K562 (cell line): ENCODE results near the gene CTSW. TPM values are rescaled to one million over a fixed set of nuclear protein-coding genes. Genes with fewer than 3 reads are reported as not detected.

Experiments
- AFF4 ChIP-seq: sonication (generic); formaldehyde crosslinking; IDR thresholded peaks from 2 replicates; pipeline ENCODE4 v1.8.0; 2023; ENCODE audit warnings: mild to moderate bottlenecking, missing genetic modification reagents
- CCAR2 ChIP-seq: fragments of 200-400 bp; formaldehyde crosslinking; IDR thresholded peaks from 2 replicates; pipeline ENCODE4 v1.6.1; 2017; ENCODE audit warnings: mild to moderate bottlenecking, low read depth, low read length
- CTBP1 ChIP-seq: fragments of 450-650 bp; IDR thresholded peaks from 2 replicates; pipeline ENCODE4 v1.6.1; 2016; ENCODE audit warnings: borderline replicate concordance
- MNT ChIP-seq, 2 experiments: fragments of 450-650 bp; conservative IDR thresholded peaks; 2 replicates each; pipeline ENCODE4 v1.6.1; 2017; ENCODE audit warnings: mild to moderate bottlenecking in 2 of 2, moderate library complexity in 2 of 2
- PHF8 ChIP-seq: fragments of 200-600 bp; sonication (generic); IDR thresholded peaks from 2 replicates; pipeline ENCODE4 v1.6.1; 2012; ENCODE audit warnings: mixed run types, mild to moderate bottlenecking, inconsistent platforms, low read length, moderate library complexity, borderline replicate concordance
- POLR2H ChIP-seq: IDR thresholded peaks from 2 replicates; pipeline ENCODE4 v1.6.1; 2016; ENCODE audit warnings: missing genetic modification characterization, low read depth, mild to moderate bottlenecking, control low read depth, missing compliant biosample characterization, moderate library complexity
- SMARCE1 ChIP-seq: fragments of 450-650 bp; IDR thresholded peaks from 2 replicates; pipeline ENCODE4 v1.7.1; 2016; ENCODE audit warnings: mild to moderate bottlenecking
- SNAPC5 ChIP-seq: fragments of 250-450 bp; sonication (Bioruptor Pico); IDR thresholded peaks from 2 replicates; pipeline ENCODE4 v1.8.0; 2021; ENCODE audit warnings: moderate library complexity, mild to moderate bottlenecking, inconsistent platforms
- TEAD4 ChIP-seq, 2 experiments: sonication (generic) in 1 of 2; formaldehyde crosslinking in 1 of 2; IDR thresholded peaks; 2 replicates each; pipeline versions ENCODE4 v1.6.1 to v1.8.0; 2012 to 2022; ENCODE audit warnings: borderline replicate concordance in 1 of 2, inconsistent platforms in 1 of 2, low read length in 1 of 2, mild to moderate bottlenecking in 1 of 2, missing genetic modification reagents in 1 of 2
- THAP7 ChIP-seq: fragments of 250-450 bp; sonication (Bioruptor Pico); IDR thresholded peaks from 2 replicates; pipeline ENCODE4 v1.5.0; 2021
- TSC22D4 ChIP-seq: fragments of 450-650 bp; IDR thresholded peaks from 2 replicates; pipeline ENCODE4 v1.6.1; 2016; ENCODE audit warnings: missing genetic modification characterization, missing biosample characterization, control low read depth
- ZFP91 ChIP-seq: sonication (generic); formaldehyde crosslinking; IDR thresholded peaks from 2 replicates; pipeline ENCODE4 v1.8.0; 2022; ENCODE audit warnings: mild to moderate bottlenecking, missing genetic modification reagents
- ZFX ChIP-seq: sonication (generic); formaldehyde crosslinking; IDR thresholded peaks from 2 replicates; pipeline ENCODE4 v1.8.0; 2022; ENCODE audit warnings: mild to moderate bottlenecking, missing genetic modification reagents, moderate library complexity
- ZNF12 ChIP-seq: sonication (generic); formaldehyde crosslinking; IDR thresholded peaks from 2 replicates; pipeline ENCODE4 v1.4.0; 2020; ENCODE audit warnings: mild to moderate bottlenecking, missing genetic modification reagents
- ZNF740 ChIP-seq, 3 experiments: fragments of 200-800 bp in 1 of 3; sonication (Bioruptor generic) in 1 of 3; sonication (generic) in 1 of 3; formaldehyde crosslinking in 1 of 3; IDR thresholded peaks; 2 replicates each; pipeline versions ENCODE4 v1.6.1 to v1.8.0; 2016 to 2022; ENCODE audit warnings: mild to moderate bottlenecking in 2 of 3, missing compliant biosample characterization in 2 of 3, missing genetic modification characterization in 2 of 3, missing genetic modification reagents in 1 of 3
- polyA plus RNA-seq, 8 experiments: library from polyadenylated mRNA; depleted of rRNA in 4 of 8; stranded (reverse) in 5 of 8; unstranded in 3 of 8; fragments of >200 nt; fragmentation: Nextera tagmentation in 2 of 8; fragmentation: Illumina TruSeq in 1 of 8; extraction: Ambion mirVana in 2 of 8; extraction: Trizol in 1 of 8; gene quantifications; 2 replicates each; pipeline versions ENCODE4 v1.2.1 to v1.2.3, GENCODE V29; 2011 to 2014; ENCODE audit warnings: inconsistent platforms in 1 of 8, missing spikeins in 1 of 8
- total RNA-seq, 7 experiments: library from RNA; depleted of rRNA in 6 of 7; stranded (reverse); fragments of >200 nt in 6 of 7; fragmentation: Illumina TruSeq in 2 of 7; extraction: Trizol in 2 of 7; gene quantifications; 2 replicates each; pipeline versions ENCODE4 v1.2.1 to v1.2.3, GENCODE V29; 2011 to 2021; ENCODE audit warnings: low replicate concordance in 1 of 7

The CTSW gene
- total and polyA plus RNA-seq, 9 of the 15 experiments (the other 6 are each of a cell fraction or from before 2014, with no cell fraction given) = 0.04 TPM; not detected in 8

GRCh38 chr11:65891219-65892136 lies 11.8 kb downstream of the CTSW start (continued):
- TF ChIP-seq ZNF740 (CRISPR knock-in tag; IDR thresholded peaks at IDR 0.05) = no peak; the same call in 1 of the 2 replicates
- no peak for TF ChIP-seq ZNF740 (tag; IDR thresholded peaks at IDR 0.05)
- peak; percentile 28; the same call in 1 of the 2 replicates for TF ChIP-seq SMARCE1
- no peak; the same call in 1 of the 2 replicates for TF ChIP-seq ZFP91 (CRISPR knock-in tag)
- no peak for TF ChIP-seq CCAR2
- no peak for TF ChIP-seq THAP7 (CRISPR knock-in tag)
- TF ChIP-seq AFF4 = no peak
- peak in 1 of 2 experiments; percentile 43; a peak in 1 of 4 replicates for TF ChIP-seq MNT (conservative IDR thresholded peaks at IDR 0.05)
- peak; percentile 45 for TF ChIP-seq TEAD4 (IDR thresholded peaks at IDR 0.05; ENCODE audit: low read length)
- no peak for TF ChIP-seq TEAD4 (CRISPR knock-in tag; IDR thresholded peaks at IDR 0.05; ENCODE audit: borderline replicate concordance)
- TF ChIP-seq PHF8 = no peak
- no peak for TF ChIP-seq POLR2H (tag)
- no peak for TF ChIP-seq SNAPC5
- TF ChIP-seq ZFX (CRISPR knock-in tag) = peak; percentile 36; the same call in 1 of the 2 replicates
- TF ChIP-seq TSC22D4 (tag) = no peak
- TF ChIP-seq ZNF12 (CRISPR knock-in tag) = no peak
- TF ChIP-seq CTBP1 = peak; percentile 54; the same call in 1 of the 2 replicates
